Esophagus muscularis mucosa (tissue), 4 donors: Measurements from ENCODE around the gene IRAG1. TPM values are rescaled to one million over a fixed set of nuclear protein-coding genes. Genes with fewer than 3 reads are reported as not detected.

Source experiments
- DNase-seq: peaks from one replicate; pipeline ENCODE4 v3.0.0-alpha.2; 2017; ENCODE audit errors: extremely low spot score
- H3K27ac ChIP-seq, 4 donors: fragments of 200-600 bp; sonication (generic); replicated peaks in 1 of 4; 1 replicate in 3 of 4; 2 replicates in 1 of 4; pipeline ENCODE4 v1.5.1; 2016 to 2019; ENCODE audit warnings: mild to moderate bottlenecking in 1 of 4
- H3K27me3 ChIP-seq, 4 donors: fragments of 200-600 bp; sonication (generic); one replicate each; pipeline versions ENCODE4 v1.5.1 to v1.6.0; 2016 to 2019
- H3K36me3 ChIP-seq, 4 donors: fragments of 200-600 bp; sonication (generic); one replicate each; pipeline ENCODE4 v1.5.1; 2016 to 2019
- H3K4me1 ChIP-seq, 4 donors: fragments of 200-600 bp; sonication (generic); one replicate each; pipeline ENCODE4 v1.5.1; 2016 to 2019
- H3K4me3 ChIP-seq, 4 donors: fragments of 200-600 bp; sonication (generic); 1 replicate in 2 of 4; 2 replicates in 2 of 4; pipeline ENCODE4 v1.5.1; 2016 to 2019; ENCODE audit warnings: mild to moderate bottlenecking in 4 of 4, moderate library complexity in 1 of 4
- H3K9me3 ChIP-seq, 4 donors: fragments of 200-600 bp; sonication (generic); 1 replicate in 3 of 4; 2 replicates in 1 of 4; pipeline ENCODE4 v1.5.1; 2016 to 2019
- EP300 ChIP-seq: sonication (generic); formaldehyde crosslinking; IDR thresholded peaks from one replicate; pipeline ENCODE4 v1.6.1; 2017; ENCODE audit warnings: antibody characterized with exemption
- POLR2A ChIP-seq: fragments of 450-650 bp; IDR thresholded peaks from one replicate; pipeline ENCODE4 v1.6.1; 2017; ENCODE audit warnings: antibody characterized with exemption, moderate library complexity, mild to moderate bottlenecking, low read depth
- POLR2AphosphoS5 ChIP-seq, 2 donors: sonication (generic); formaldehyde crosslinking; IDR thresholded peaks; one replicate each; pipeline ENCODE4 v1.6.1; 2017; ENCODE audit warnings: antibody characterized with exemption in 2 of 2
- WGBS: methylation state at CpG from one replicate; pipeline ENCODE4 v1.1.5; 2018; 5-methylcytosine and 5-hydroxymethylcytosine counted together
- intact Hi-C: fragments of 100-400 bp; cut with DNase I; formaldehyde crosslinking; loops from one replicate; pipeline ENCODE4 v1.15.1; 2023
- total RNA-seq, 4 donors: library from RNA; depleted of rRNA; stranded (reverse); fragments of >200 nt; gene quantifications; one replicate each; pipeline versions ENCODE4 v1.1.0 to v1.2.1, GENCODE V29; 2016
- TF ChIP-seq, protein P1 (sequence below), 3 experiments: fragments of 200-600 bp in 2 of 3; fragments of 450-650 bp in 1 of 3; sonication (generic) in 2 of 3; IDR thresholded peaks; one replicate each; pipeline ENCODE4 v1.5.1; 2017 to 2019; ENCODE audit warnings: antibody characterized with exemption in 3 of 3, mild to moderate bottlenecking in 2 of 3, moderate library complexity in 1 of 3

Gene IRAG1
- total RNA-seq, 4 donors from 2014 or later: 205 to 338 (median 276) TPM

DNA sequence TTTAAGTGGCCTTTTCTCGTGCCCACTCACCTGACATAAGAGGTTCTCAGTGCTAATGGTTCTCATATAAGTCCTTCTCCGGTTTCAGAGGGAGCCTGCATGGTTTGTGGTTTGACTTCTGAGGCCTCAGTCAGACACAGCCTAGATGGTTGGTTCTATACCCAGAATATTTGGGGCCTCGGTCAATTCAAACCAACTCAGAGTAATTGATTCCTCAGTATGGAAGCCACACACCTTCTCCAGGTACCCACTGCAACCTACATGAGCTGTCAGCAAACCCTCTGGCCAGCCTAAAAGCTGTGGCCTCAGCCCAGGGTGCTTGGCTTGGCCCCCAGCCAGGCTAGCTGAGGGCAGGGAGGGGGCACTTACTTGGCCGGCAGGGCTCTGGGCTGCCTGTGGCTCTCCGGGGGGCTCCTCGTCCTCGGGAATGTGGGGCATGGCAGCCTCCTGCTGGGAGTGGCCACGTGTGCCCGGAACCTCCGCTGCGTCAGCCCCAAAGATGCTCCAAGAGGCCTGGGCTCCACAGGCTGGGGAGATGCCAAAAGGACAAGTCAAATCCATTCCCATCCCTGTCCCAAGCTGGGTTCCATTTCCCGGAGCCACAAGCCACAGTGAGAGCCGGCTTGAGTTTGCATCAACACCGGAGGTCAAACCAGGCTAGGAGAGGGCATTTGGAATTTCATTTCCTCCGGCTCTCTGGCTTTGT is 41.7 kb downstream of the IRAG1 start:
- H3K27me3 ChIP-seq: no peaks in the 10 kb centered on the region
- peak in 1 of 2 donors; percentile 14 for TF ChIP-seq POLR2AphosphoS5 (IDR thresholded peaks at IDR 0.05)
- no peak for TF ChIP-seq EP300
- TF ChIP-seq POLR2A: no peak
- TF ChIP-seq, protein P1, sequence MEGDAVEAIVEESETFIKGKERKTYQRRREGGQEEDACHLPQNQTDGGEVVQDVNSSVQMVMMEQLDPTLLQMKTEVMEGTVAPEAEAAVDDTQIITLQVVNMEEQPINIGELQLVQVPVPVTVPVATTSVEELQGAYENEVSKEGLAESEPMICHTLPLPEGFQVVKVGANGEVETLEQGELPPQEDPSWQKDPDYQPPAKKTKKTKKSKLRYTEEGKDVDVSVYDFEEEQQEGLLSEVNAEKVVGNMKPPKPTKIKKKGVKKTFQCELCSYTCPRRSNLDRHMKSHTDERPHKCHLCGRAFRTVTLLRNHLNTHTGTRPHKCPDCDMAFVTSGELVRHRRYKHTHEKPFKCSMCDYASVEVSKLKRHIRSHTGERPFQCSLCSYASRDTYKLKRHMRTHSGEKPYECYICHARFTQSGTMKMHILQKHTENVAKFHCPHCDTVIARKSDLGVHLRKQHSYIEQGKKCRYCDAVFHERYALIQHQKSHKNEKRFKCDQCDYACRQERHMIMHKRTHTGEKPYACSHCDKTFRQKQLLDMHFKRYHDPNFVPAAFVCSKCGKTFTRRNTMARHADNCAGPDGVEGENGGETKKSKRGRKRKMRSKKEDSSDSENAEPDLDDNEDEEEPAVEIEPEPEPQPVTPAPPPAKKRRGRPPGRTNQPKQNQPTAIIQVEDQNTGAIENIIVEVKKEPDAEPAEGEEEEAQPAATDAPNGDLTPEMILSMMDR (IDR thresholded peaks at IDR 0.05): no peak
- H3K4me3 ChIP-seq: no peak overlapping the region
- H3K36me3 ChIP-seq: peaks cover 0 to 17% (median 0%) of the 10 kb centered on the region in 4 donors
- no peaks in the 10 kb centered on the region for H3K9me3 ChIP-seq
- peaks cover 38 to 100% (median 99%) of the 10 kb centered on the region in 4 donors for H3K4me1 ChIP-seq
- 66% methylated on average over 10 of the region's 15 CpGs for WGBS
- intact Hi-C loops: loop anchor here (2.0 kb wide), 1 partner anchor 41 kb away; the partner anchor contains the start of gene IRAG1
- H3K27ac ChIP-seq: peak overlapping the region; percentile 85 to 90 (median 86)
- DNase-seq: no peak

- no peak for DNase-seq
- intact Hi-C loops: no loop called here
- H3K4me1 ChIP-seq: peaks cover 35 to 100% (median 99%) of the 10 kb centered on the region in 4 donors
These were observed 42.9 kb downstream of the IRAG1 start for GRCh38 chr11:10650630-10651029.

GRCh38 chr11:10650166-10650565 is 43.4 kb downstream of the IRAG1 start:
- H3K4me3 ChIP-seq: no peak overlapping the region
- no peak for DNase-seq
- peaks cover 0 to 17% (median 0%) of the 10 kb centered on the region in 4 donors for H3K36me3 ChIP-seq
- WGBS: 81% methylated on average over 1 of the region's 1 CpG
- no peaks in the 10 kb centered on the region for H3K27me3 ChIP-seq
- intact Hi-C loops: no loop called here
- TF ChIP-seq POLR2A: no peak
- TF ChIP-seq POLR2AphosphoS5 (IDR thresholded peaks at IDR 0.05): no peak
- no peak for TF ChIP-seq EP300
- TF ChIP-seq, protein P1 (IDR thresholded peaks at IDR 0.05): no peak
- H3K9me3 ChIP-seq: no peaks in the 10 kb centered on the region
- H3K27ac ChIP-seq: peak overlapping the region; percentile 70 to 86 (median 74)
- peaks cover 35 to 100% (median 99%) of the 10 kb centered on the region in 4 donors for H3K4me1 ChIP-seq

More at GRCh38 chr11:10650630-10651029, 42.9 kb downstream of the IRAG1 start:
- Histone ChIP-seq H3K27ac (peak overlapping the region; percentile 70 to 86 (median 74)), H3K27me3 (no peaks in the 10 kb centered on the region), H3K9me3 (no peaks in the 10 kb centered on the region), H3K36me3 (peaks cover 0 to 17% (median 0%) of the 10 kb centered on the region in 4 donors), H3K4me3 (no peak overlapping the region)
- 59% methylated on average over 2 of the region's 2 CpGs for WGBS
- TF ChIP-seq POLR2A: no peak
- TF ChIP-seq POLR2AphosphoS5 (IDR thresholded peaks at IDR 0.05): no peak
- TF ChIP-seq EP300: no peak
- TF ChIP-seq, protein P1 (IDR thresholded peaks at IDR 0.05): no peak

- TF ChIP-seq POLR2A: no peak
- TF ChIP-seq, protein P1 (IDR thresholded peaks at IDR 0.05): no peak
- no peak for TF ChIP-seq EP300
- no peak for TF ChIP-seq POLR2AphosphoS5 (IDR thresholded peaks at IDR 0.05)
- intact Hi-C loops: no loop called here
- Histone ChIP-seq H3K4me3 (no peak overlapping the region), H3K27me3 (no peaks in the 10 kb centered on the region), H3K27ac (peak overlapping the region; percentile 70 to 86 (median 74)), H3K36me3 (peaks cover 0 to 24% (median 2%) of the 10 kb centered on the region in 4 donors), H3K9me3 (no peaks in the 10 kb centered on the region), H3K4me1 (peaks cover 24 to 98% (median 98%) of the 10 kb centered on the region in 4 donors)
- WGBS: 74% methylated on average over 5 of the region's 7 CpGs
- no peak for DNase-seq
These were observed 44.7 kb downstream of the IRAG1 start for GRCh38 chr11:10648871-10649270.
